Skeletal muscle satellite cell (primary cell): ENCODE results near the gene PLEKHF1.

Source experiments
- H3K27me3 ChIP-seq: 2 replicates; pipeline ENCODE4 v1.7.0; 2013; ENCODE audit warnings: low read length; ENCODE audit not compliant: control insufficient read depth, insufficient read depth
- H3K36me3 ChIP-seq: 2 replicates; pipeline ENCODE4 v1.7.0; 2013; ENCODE audit warnings: mild to moderate bottlenecking, control low read depth, low read length; ENCODE audit not compliant: insufficient read depth
- H3K4me1 ChIP-seq: 2 replicates; pipeline ENCODE4 v1.7.0; 2013; ENCODE audit warnings: low read length; ENCODE audit not compliant: control insufficient read depth, insufficient read depth
- H3K4me2 ChIP-seq: 2 replicates; pipeline ENCODE4 v1.7.0; 2013; ENCODE audit warnings: mild to moderate bottlenecking, low read length
- H3K4me3 ChIP-seq: 2 replicates; pipeline ENCODE4 v1.7.0; 2013; ENCODE audit warnings: low read length
- H3K9ac ChIP-seq: 2 replicates; pipeline ENCODE4 v1.7.0; 2013; ENCODE audit warnings: mild to moderate bottlenecking, low read depth, low read length, moderate library complexity
- H3K9me3 ChIP-seq: replicated peaks from 2 replicates; pipeline ENCODE4 v1.7.0; 2013; ENCODE audit warnings: mild to moderate bottlenecking, control low read depth, low read length

Gene PLEKHF1

GRCh38 chr19:29639086-29639485 is 26.2 kb upstream of the PLEKHF1 start:
- Histone ChIP-seq H3K4me1 (no peaks in the 10 kb centered on the region), H3K4me3 (no peak overlapping the region), H3K27me3 (peaks cover 16% of the 10 kb centered on the region), H3K36me3 (no peaks in the 10 kb centered on the region), H3K9me3 (no peaks in the 10 kb centered on the region), H3K9ac (no peak overlapping the region), H3K4me2 (no peak overlapping the region)

- no peaks in the 10 kb centered on the region for H3K4me1 ChIP-seq
- H3K27me3 ChIP-seq: peaks cover 19% of the 10 kb centered on the region
- no peak overlapping the region for H3K9ac ChIP-seq
- no peaks in the 10 kb centered on the region for H3K9me3 ChIP-seq
- H3K36me3 ChIP-seq: no peaks in the 10 kb centered on the region
- H3K4me3 ChIP-seq: no peak overlapping the region
- H3K4me2 ChIP-seq: no peak overlapping the region
These were observed 25.0 kb upstream of the PLEKHF1 start for GRCh38 chr19:29640231-29640630.

- H3K4me1 ChIP-seq: peaks cover 11% of the 10 kb centered on the region
- H3K36me3 ChIP-seq: no peaks in the 10 kb centered on the region
- no peak overlapping the region for H3K4me2 ChIP-seq
- H3K9me3 ChIP-seq: no peaks in the 10 kb centered on the region
- no peak overlapping the region for H3K9ac ChIP-seq
- H3K27me3 ChIP-seq: peaks cover 22% of the 10 kb centered on the region
- no peak overlapping the region for H3K4me3 ChIP-seq
These were observed 23.7 kb upstream of the PLEKHF1 start for GRCh38 chr19:29641597-29641996.

GRCh38 chr19:29643361-29643935 is 21.8 kb upstream of the PLEKHF1 start:
- H3K9ac ChIP-seq: no peak overlapping the region
- no peaks in the 10 kb centered on the region for H3K36me3 ChIP-seq
- no peak overlapping the region for H3K4me3 ChIP-seq
- no peaks in the 10 kb centered on the region for H3K9me3 ChIP-seq
- H3K4me1 ChIP-seq: peaks cover 11% of the 10 kb centered on the region
- H3K4me2 ChIP-seq: no peak overlapping the region
- peaks cover 22% of the 10 kb centered on the region for H3K27me3 ChIP-seq

- Histone ChIP-seq H3K9ac (no peak overlapping the region), H3K4me3 (no peak overlapping the region), H3K36me3 (no peaks in the 10 kb centered on the region), H3K27me3 (peaks cover 15% of the 10 kb centered on the region), H3K4me2 (no peak overlapping the region), H3K9me3 (no peaks in the 10 kb centered on the region), H3K4me1 (peaks cover 11% of the 10 kb centered on the region)
These were observed 21.1 kb upstream of the PLEKHF1 start for GRCh38 chr19:29644210-29644609.

DNA sequence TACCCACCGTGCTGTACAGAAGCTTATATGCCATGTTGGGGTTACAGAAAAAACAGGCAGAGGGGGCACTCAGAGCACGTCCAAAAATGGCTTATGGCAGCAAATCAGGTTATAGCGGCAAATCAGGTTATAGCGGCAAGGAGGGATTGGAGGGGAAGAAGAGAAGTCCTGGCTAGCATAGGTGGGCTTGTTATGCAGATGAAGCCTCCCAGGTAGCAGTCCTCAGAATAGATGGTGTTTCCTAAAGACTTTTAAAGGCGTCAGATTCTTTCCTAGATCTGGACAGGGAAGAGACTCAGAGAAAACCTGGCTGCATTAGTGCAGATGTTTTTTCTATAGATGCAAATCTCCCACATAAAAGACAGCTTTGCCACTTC is 19.8 kb upstream of the PLEKHF1 start:
- H3K4me3 ChIP-seq: no peak overlapping the region
- no peak overlapping the region for H3K9ac ChIP-seq

GRCh38 chr19:29645911-29646310 is 19.4 kb upstream of the PLEKHF1 start:
- Histone ChIP-seq H3K4me2 (peak overlapping the region; percentile 62), H3K4me3 (peak overlapping the region; percentile 11), H3K4me1 (peaks cover 11% of the 10 kb centered on the region), H3K27me3 (peaks cover 13% of the 10 kb centered on the region), H3K9ac (no peak overlapping the region), H3K36me3 (no peaks in the 10 kb centered on the region), H3K9me3 (no peaks in the 10 kb centered on the region)

More for the DNA sequence above, 19.8 kb upstream of the PLEKHF1 start:
- no peak overlapping the region for H3K4me2 ChIP-seq
- H3K27me3 ChIP-seq: peaks cover 13% of the 10 kb centered on the region
- no peaks in the 10 kb centered on the region for H3K36me3 ChIP-seq
- peaks cover 11% of the 10 kb centered on the region for H3K4me1 ChIP-seq
- no peaks in the 10 kb centered on the region for H3K9me3 ChIP-seq

GRCh38 chr19:29650772-29651387 is 14.4 kb upstream of the PLEKHF1 start:
- Histone ChIP-seq H3K9me3 (no peaks in the 10 kb centered on the region), H3K4me3 (no peak overlapping the region), H3K4me2 (no peak overlapping the region), H3K27me3 (peaks cover 17% of the 10 kb centered on the region), H3K9ac (no peak overlapping the region), H3K36me3 (no peaks in the 10 kb centered on the region), H3K4me1 (peaks cover 5% of the 10 kb centered on the region)

DNA sequence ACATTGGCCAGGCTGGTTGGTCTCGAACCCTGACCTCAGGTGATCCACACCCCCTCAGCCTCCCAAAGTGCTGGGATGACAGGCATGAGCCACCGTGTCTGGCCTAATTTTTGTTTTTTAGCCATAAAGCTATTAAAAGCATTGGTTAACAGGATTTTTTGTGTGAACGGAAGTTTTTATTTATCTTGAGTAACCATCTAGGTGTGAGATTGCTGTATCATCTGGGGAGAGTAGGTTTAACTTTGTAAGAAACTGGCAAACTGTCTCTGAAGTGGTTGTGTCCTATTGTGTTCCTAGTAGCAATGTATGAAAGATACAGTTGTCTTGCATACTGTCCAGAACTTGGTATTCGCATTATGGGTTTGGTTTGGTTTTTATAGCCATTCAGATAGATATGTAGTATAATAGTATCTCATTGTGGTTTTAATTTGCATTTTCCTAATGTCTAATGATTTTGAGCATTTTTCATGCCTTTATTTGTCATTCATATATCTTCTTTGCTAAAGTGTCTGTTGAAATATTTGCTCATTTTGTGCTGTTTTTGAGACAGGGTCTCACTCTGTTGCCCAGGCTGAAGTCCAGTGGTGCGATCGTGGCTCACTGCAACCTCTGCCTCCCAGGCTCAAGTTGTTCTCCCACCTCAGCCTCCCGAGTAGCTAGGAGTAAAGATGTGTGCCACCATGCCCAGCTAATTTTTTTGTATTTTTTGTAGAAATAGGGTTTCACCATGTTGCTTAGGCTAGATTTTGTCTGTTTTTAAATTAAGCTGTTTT is 13.5 kb upstream of the PLEKHF1 start:
- H3K27me3 ChIP-seq: peaks cover 17% of the 10 kb centered on the region
- no peak overlapping the region for H3K9ac ChIP-seq
- H3K4me2 ChIP-seq: no peak overlapping the region
- H3K36me3 ChIP-seq: no peaks in the 10 kb centered on the region
- H3K4me3 ChIP-seq: no peak overlapping the region
- no peaks in the 10 kb centered on the region for H3K4me1 ChIP-seq
- H3K9me3 ChIP-seq: no peaks in the 10 kb centered on the region

- H3K9me3 ChIP-seq: no peaks in the 10 kb centered on the region
- H3K4me2 ChIP-seq: no peak overlapping the region
These were observed 11.9 kb upstream of the PLEKHF1 start for GRCh38 chr19:29653398-29653797.

DNA sequence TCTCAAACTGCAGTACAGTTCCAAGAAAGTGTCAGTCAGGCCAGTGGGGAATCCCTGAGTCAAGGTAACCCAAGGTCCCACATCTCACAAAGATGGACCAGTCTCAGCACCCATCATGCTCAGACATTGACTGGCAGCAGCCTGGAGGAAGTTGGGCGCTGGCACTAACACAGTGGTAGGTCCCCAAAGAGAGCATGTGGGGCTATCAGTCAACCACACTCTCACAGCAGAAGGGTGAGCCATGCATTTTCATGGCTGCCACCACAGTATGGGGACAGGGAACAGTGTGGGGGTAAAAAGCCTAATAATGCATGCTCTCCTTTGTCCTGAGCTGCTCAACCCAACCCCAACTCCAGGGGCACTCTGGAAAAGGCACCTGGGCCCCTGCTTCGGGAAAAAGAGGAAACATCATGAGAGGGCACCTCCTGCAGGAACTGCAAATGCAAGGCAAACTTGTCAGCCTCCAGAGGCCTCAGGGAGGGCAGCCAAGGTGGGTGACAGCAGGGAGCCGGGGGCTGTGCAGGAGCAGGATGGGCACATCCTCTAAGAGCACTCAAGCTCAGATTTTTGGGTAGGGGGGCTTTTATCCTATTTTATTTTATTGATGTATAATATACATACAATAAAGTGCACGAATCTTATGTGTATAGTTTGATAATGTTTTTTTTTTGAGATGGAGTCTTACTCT is 9.5 kb upstream of the PLEKHF1 start:
- peaks cover 17% of the 10 kb centered on the region for H3K27me3 ChIP-seq
- H3K4me3 ChIP-seq: no peak overlapping the region
- H3K4me2 ChIP-seq: no peak overlapping the region
- H3K9me3 ChIP-seq: no peaks in the 10 kb centered on the region
- H3K4me1 ChIP-seq: peaks cover 6% of the 10 kb centered on the region
- H3K9ac ChIP-seq: no peak overlapping the region
- H3K36me3 ChIP-seq: no peaks in the 10 kb centered on the region

More at GRCh38 chr19:29653398-29653797, 11.9 kb upstream of the PLEKHF1 start:
- peaks cover 17% of the 10 kb centered on the region for H3K27me3 ChIP-seq
- no peaks in the 10 kb centered on the region for H3K4me1 ChIP-seq
- H3K36me3 ChIP-seq: no peaks in the 10 kb centered on the region
- H3K4me3 ChIP-seq: no peak overlapping the region
- H3K9ac ChIP-seq: no peak overlapping the region
